GM08714 (cell line): Measurements from ENCODE around the gene TP53.

ENCODE experiments used
- H3K4me3 ChIP-seq: fragments of 200-500 bp; sonication (Bioruptor generic); 2 replicates; pipeline ENCODE4 v1.5.1; 2014; ENCODE audit warnings: mild to moderate bottlenecking, low read length, inconsistent platforms
- ZNF274 ChIP-seq: IDR thresholded peaks from 2 replicates; pipeline ENCODE4 v1.6.1; 2012; ENCODE audit warnings: mild to moderate bottlenecking, low read depth, low read length

The TP53 gene

DNA sequence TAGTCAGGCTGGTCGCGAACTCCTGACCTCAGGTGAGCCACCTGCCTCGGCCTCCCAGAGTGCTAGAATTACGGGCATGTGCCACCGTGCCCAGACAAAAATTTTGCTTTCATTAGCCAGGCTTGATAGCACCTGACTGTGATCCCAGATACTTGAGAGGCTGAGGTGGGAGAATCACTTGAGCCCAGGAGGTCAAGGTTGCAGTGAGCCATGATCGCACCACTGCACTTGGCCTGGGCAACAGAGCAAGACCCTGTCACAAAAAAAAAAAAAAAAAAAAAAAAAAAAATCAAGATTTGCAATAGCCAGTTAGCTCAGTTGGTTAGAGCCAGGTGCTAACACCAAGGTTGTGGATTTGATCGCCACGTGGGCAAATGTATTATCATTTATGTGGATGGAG lies 66.5 kb downstream of the TP53 start:
- no peak for TF ChIP-seq ZNF274
- no peak overlapping the region for H3K4me3 ChIP-seq

GRCh38 chr17:7618608-7619007 lies 68.7 kb downstream of the TP53 start:
- no peak overlapping the region for H3K4me3 ChIP-seq
- TF ChIP-seq ZNF274: no peak
